ENCODE measurements around the gene COL4A2.

Gene COL4A2

GRCh38 chr13:110268061-110268460 is 39.0 kb upstream of the COL4A2 start:
- H3K4me1 Mint-ChIP-seq = no peaks in the 10 kb centered on the region
- no peaks in the 10 kb centered on the region for H3K36me3 Mint-ChIP-seq
- H3K27me3 Mint-ChIP-seq = peaks cover 3% of the 10 kb centered on the region
- no peak overlapping the region for H3K27ac Mint-ChIP-seq
- H3K9me3 Mint-ChIP-seq = no peaks in the 10 kb centered on the region
- no peak overlapping the region for H3K4me3 Mint-ChIP-seq

GRCh38 chr13:110268576-110269185 is 38.4 kb upstream of the COL4A2 start:
- no peak overlapping the region for H3K27ac Mint-ChIP-seq
- H3K4me3 Mint-ChIP-seq = no peak overlapping the region
- H3K27me3 Mint-ChIP-seq = peaks cover 3% of the 10 kb centered on the region
- no peaks in the 10 kb centered on the region for H3K4me1 Mint-ChIP-seq
- no peaks in the 10 kb centered on the region for H3K36me3 Mint-ChIP-seq
- H3K9me3 Mint-ChIP-seq = no peaks in the 10 kb centered on the region

GRCh38 chr13:110269509-110270185 is 37.4 kb upstream of the COL4A2 start:
- H3K36me3 Mint-ChIP-seq = no peaks in the 10 kb centered on the region
- peaks cover 4% of the 10 kb centered on the region for H3K27me3 Mint-ChIP-seq
- H3K4me3 Mint-ChIP-seq = no peak overlapping the region
- H3K4me1 Mint-ChIP-seq = no peaks in the 10 kb centered on the region
- H3K9me3 Mint-ChIP-seq = no peaks in the 10 kb centered on the region
- peak overlapping the region; percentile 17 for H3K27ac Mint-ChIP-seq

- Mint-ChIP-seq H3K9me3 (no peaks in the 10 kb centered on the region), H3K36me3 (no peaks in the 10 kb centered on the region), H3K4me3 (no peak overlapping the region), H3K27me3 (peaks cover 4% of the 10 kb centered on the region), H3K4me1 (no peaks in the 10 kb centered on the region), H3K27ac (no peak overlapping the region)
These were observed 36.6 kb upstream of the COL4A2 start for GRCh38 chr13:110270507-110270906.

- Mint-ChIP-seq H3K36me3 (no peaks in the 10 kb centered on the region), H3K27ac (no peak overlapping the region), H3K4me1 (no peaks in the 10 kb centered on the region)
These were observed 35.8 kb upstream of the COL4A2 start for GRCh38 chr13:110271313-110271712.

GRCh38 chr13:110272227-110272626 is 34.9 kb upstream of the COL4A2 start:
- no peak overlapping the region for H3K27ac Mint-ChIP-seq
- H3K27me3 Mint-ChIP-seq = peaks cover 4% of the 10 kb centered on the region
- no peaks in the 10 kb centered on the region for H3K9me3 Mint-ChIP-seq
- H3K4me1 Mint-ChIP-seq = no peaks in the 10 kb centered on the region
- H3K4me3 Mint-ChIP-seq = no peak overlapping the region
- no peaks in the 10 kb centered on the region for H3K36me3 Mint-ChIP-seq

More at GRCh38 chr13:110271313-110271712, 35.8 kb upstream of the COL4A2 start:
- Mint-ChIP-seq H3K27me3 (peaks cover 4% of the 10 kb centered on the region), H3K4me3 (no peak overlapping the region), H3K9me3 (no peaks in the 10 kb centered on the region)

- H3K9me3 Mint-ChIP-seq = no peaks in the 10 kb centered on the region
- H3K4me3 Mint-ChIP-seq = no peak overlapping the region
- no peaks in the 10 kb centered on the region for H3K36me3 Mint-ChIP-seq
- no peaks in the 10 kb centered on the region for H3K4me1 Mint-ChIP-seq
- H3K27me3 Mint-ChIP-seq = peaks cover 4% of the 10 kb centered on the region
- no peak overlapping the region for H3K27ac Mint-ChIP-seq
These were observed 34.4 kb upstream of the COL4A2 start for GRCh38 chr13:110272651-110273050.

- no peaks in the 10 kb centered on the region for H3K4me1 Mint-ChIP-seq
- H3K9me3 Mint-ChIP-seq = no peaks in the 10 kb centered on the region
- H3K4me3 Mint-ChIP-seq = no peak overlapping the region
- H3K36me3 Mint-ChIP-seq = no peaks in the 10 kb centered on the region
- peaks cover 4% of the 10 kb centered on the region for H3K27me3 Mint-ChIP-seq
- H3K27ac Mint-ChIP-seq = no peak overlapping the region
These were observed 33.8 kb upstream of the COL4A2 start for GRCh38 chr13:110273254-110273653.

- H3K4me3 Mint-ChIP-seq = no peak overlapping the region
- H3K27me3 Mint-ChIP-seq = peaks cover 4% of the 10 kb centered on the region
- no peaks in the 10 kb centered on the region for H3K9me3 Mint-ChIP-seq
- no peak overlapping the region for H3K27ac Mint-ChIP-seq
- no peaks in the 10 kb centered on the region for H3K36me3 Mint-ChIP-seq
- no peaks in the 10 kb centered on the region for H3K4me1 Mint-ChIP-seq
These were observed 32.4 kb upstream of the COL4A2 start for GRCh38 chr13:110274687-110275086.

GRCh38 chr13:110275931-110276552 is 31.0 kb upstream of the COL4A2 start:
- H3K9me3 Mint-ChIP-seq = no peaks in the 10 kb centered on the region
- no peaks in the 10 kb centered on the region for H3K4me1 Mint-ChIP-seq
- no peak overlapping the region for H3K4me3 Mint-ChIP-seq
- no peak overlapping the region for H3K27ac Mint-ChIP-seq
- H3K36me3 Mint-ChIP-seq = no peaks in the 10 kb centered on the region
- H3K27me3 Mint-ChIP-seq = peaks cover 2% of the 10 kb centered on the region

GRCh38 chr13:110276553-110276950 is 30.5 kb upstream of the COL4A2 start:
- Mint-ChIP-seq H3K27ac (no peak overlapping the region), H3K4me1 (no peaks in the 10 kb centered on the region), H3K36me3 (no peaks in the 10 kb centered on the region), H3K4me3 (no peak overlapping the region), H3K27me3 (peaks cover 1% of the 10 kb centered on the region), H3K9me3 (no peaks in the 10 kb centered on the region)

GRCh38 chr13:110277357-110277975 is 29.6 kb upstream of the COL4A2 start:
- peaks cover 1% of the 10 kb centered on the region for H3K27me3 Mint-ChIP-seq
- H3K36me3 Mint-ChIP-seq = no peaks in the 10 kb centered on the region
- no peaks in the 10 kb centered on the region for H3K4me1 Mint-ChIP-seq
- H3K27ac Mint-ChIP-seq = no peak overlapping the region
- no peaks in the 10 kb centered on the region for H3K9me3 Mint-ChIP-seq
- no peak overlapping the region for H3K4me3 Mint-ChIP-seq

- Mint-ChIP-seq H3K36me3 (no peaks in the 10 kb centered on the region), H3K27ac (no peak overlapping the region), H3K27me3 (no peaks in the 10 kb centered on the region), H3K9me3 (no peaks in the 10 kb centered on the region), H3K4me1 (no peaks in the 10 kb centered on the region), H3K4me3 (no peak overlapping the region)
These were observed 28.2 kb upstream of the COL4A2 start for GRCh38 chr13:110278859-110279258.

- no peaks in the 10 kb centered on the region for H3K27me3 Mint-ChIP-seq
- no peaks in the 10 kb centered on the region for H3K9me3 Mint-ChIP-seq
- no peaks in the 10 kb centered on the region for H3K4me1 Mint-ChIP-seq
- H3K4me3 Mint-ChIP-seq = no peak overlapping the region
- H3K27ac Mint-ChIP-seq = no peak overlapping the region
- H3K36me3 Mint-ChIP-seq = no peaks in the 10 kb centered on the region
These were observed 27.4 kb upstream of the COL4A2 start for GRCh38 chr13:110279684-110280083.

GRCh38 chr13:110280231-110280813 is 26.8 kb upstream of the COL4A2 start:
- no peaks in the 10 kb centered on the region for H3K36me3 Mint-ChIP-seq
- H3K27ac Mint-ChIP-seq = no peak overlapping the region
- no peak overlapping the region for H3K4me3 Mint-ChIP-seq
- H3K27me3 Mint-ChIP-seq = no peaks in the 10 kb centered on the region
- H3K4me1 Mint-ChIP-seq = no peaks in the 10 kb centered on the region
- no peaks in the 10 kb centered on the region for H3K9me3 Mint-ChIP-seq
